ENCODE data around the gene XRCC5. TPM values are rescaled to one million over a fixed set of nuclear protein-coding genes. Genes with fewer than 3 reads are reported as not detected.

The XRCC5 gene
- total RNA-seq, 1 experiment from 2014 or later: 534 TPM

DNA sequence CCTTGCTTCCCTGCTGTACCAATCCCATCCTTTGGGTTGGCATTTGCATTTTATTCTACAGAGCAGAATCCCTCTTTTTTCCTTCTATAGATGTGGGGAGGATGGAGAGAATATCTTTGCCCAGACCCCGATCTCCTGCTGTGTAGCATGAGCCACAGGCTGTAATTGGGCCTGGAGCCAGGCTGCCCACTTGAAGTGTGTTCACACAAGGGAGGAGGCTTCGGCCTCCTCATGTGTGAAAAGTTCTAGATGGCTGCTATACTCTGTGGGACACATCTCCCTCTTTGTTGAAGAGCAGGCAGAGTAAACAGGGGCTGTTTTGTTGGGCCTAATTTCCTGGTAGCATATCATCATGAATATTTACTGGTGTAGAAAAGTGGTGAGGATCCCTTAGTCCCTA is 126.3 kb downstream of the XRCC5 start:
- POLR2A ChIA-PET (ENCODE audit: low non-redundant PET): no interaction called here
- no TSS peak for BruUV-seq (replicated peaks)

DNA sequence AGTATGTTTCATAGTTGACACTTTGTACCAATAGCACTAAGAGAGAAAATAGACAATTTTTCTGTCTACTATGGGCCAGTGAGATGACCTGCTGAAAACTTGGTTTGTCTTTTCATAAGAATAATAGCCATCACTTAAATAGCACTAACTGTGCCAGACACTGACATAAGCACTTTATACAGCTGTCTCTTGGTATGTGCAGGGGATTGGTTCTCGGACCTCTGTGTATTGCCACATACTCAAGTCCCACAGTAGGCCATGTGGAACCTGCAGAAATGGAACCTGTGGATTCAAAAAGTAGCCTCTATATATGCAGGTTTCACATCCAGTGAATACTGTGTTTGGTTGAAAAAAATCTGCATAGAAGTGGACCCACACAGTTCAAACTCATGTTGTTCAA is 126.7 kb downstream of the XRCC5 start:
- ChIA-PET CTCF (no interaction called here), POLR2A (ENCODE audit: low non-redundant PET) (no interaction called here)
- no peak overlapping the region for H3K4me3 ChIP-seq (ENCODE audit: low read depth, low read length, poor library complexity, severe bottlenecking)
- no peaks in the 10 kb centered on the region for H3K4me1 ChIP-seq (ENCODE audit: insufficient read depth, low read length, poor library complexity, severe bottlenecking)
- no peak for DNase-seq (ENCODE audit: low spot score)
- BruUV-seq (replicated peaks): no TSS peak
- TF ChIP-seq, protein P1, sequence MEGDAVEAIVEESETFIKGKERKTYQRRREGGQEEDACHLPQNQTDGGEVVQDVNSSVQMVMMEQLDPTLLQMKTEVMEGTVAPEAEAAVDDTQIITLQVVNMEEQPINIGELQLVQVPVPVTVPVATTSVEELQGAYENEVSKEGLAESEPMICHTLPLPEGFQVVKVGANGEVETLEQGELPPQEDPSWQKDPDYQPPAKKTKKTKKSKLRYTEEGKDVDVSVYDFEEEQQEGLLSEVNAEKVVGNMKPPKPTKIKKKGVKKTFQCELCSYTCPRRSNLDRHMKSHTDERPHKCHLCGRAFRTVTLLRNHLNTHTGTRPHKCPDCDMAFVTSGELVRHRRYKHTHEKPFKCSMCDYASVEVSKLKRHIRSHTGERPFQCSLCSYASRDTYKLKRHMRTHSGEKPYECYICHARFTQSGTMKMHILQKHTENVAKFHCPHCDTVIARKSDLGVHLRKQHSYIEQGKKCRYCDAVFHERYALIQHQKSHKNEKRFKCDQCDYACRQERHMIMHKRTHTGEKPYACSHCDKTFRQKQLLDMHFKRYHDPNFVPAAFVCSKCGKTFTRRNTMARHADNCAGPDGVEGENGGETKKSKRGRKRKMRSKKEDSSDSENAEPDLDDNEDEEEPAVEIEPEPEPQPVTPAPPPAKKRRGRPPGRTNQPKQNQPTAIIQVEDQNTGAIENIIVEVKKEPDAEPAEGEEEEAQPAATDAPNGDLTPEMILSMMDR (conservative IDR thresholded peaks at IDR 0.05; ENCODE audit: low read depth, low read length): no peak
- no peak for TF ChIP-seq EZH2 (IDR thresholded peaks at IDR 0.05; ENCODE audit: borderline replicate concordance, low read depth, low read length, poor library complexity, severe bottlenecking)
- no peak overlapping the region for H3K27ac ChIP-seq (ENCODE audit: low read depth, low read length, poor library complexity, severe bottlenecking)
- H3K9me3 ChIP-seq (ENCODE audit: low read depth, low read length, poor library complexity, severe bottlenecking): peaks cover 9% of the 10 kb centered on the region
- no peaks in the 10 kb centered on the region for H3K27me3 ChIP-seq (replicated peaks; ENCODE audit: insufficient read depth, low read depth, low read length, poor library complexity)
- intact Hi-C loops (cut with micrococcal nuclease; ENCODE audit: unreplicated experiment): no loop called here
- H3K36me3 ChIP-seq (ENCODE audit: insufficient read depth, low read length, poor library complexity, severe bottlenecking): no peaks in the 10 kb centered on the region

More for the DNA sequence above, 126.3 kb downstream of the XRCC5 start:
- no peak for DNase-seq (ENCODE audit: low spot score)
- CTCF ChIA-PET: no interaction called here
- Histone ChIP-seq H3K27ac (ENCODE audit: low read depth, low read length, poor library complexity, severe bottlenecking) (no peak overlapping the region), H3K4me3 (ENCODE audit: low read depth, low read length, poor library complexity, severe bottlenecking) (no peak overlapping the region), H3K4me1 (ENCODE audit: insufficient read depth, low read length, poor library complexity, severe bottlenecking) (no peaks in the 10 kb centered on the region), H3K27me3 (replicated peaks; ENCODE audit: insufficient read depth, low read depth, low read length, poor library complexity) (no peaks in the 10 kb centered on the region), H3K36me3 (ENCODE audit: insufficient read depth, low read length, poor library complexity, severe bottlenecking) (no peaks in the 10 kb centered on the region), H3K9me3 (ENCODE audit: low read depth, low read length, poor library complexity, severe bottlenecking) (peaks cover 9% of the 10 kb centered on the region)
- intact Hi-C loops (cut with micrococcal nuclease; ENCODE audit: unreplicated experiment): no loop called here
- TF ChIP-seq, protein P1 (conservative IDR thresholded peaks at IDR 0.05; ENCODE audit: low read depth, low read length): no peak
- no peak for TF ChIP-seq EZH2 (IDR thresholded peaks at IDR 0.05; ENCODE audit: borderline replicate concordance, low read depth, low read length, poor library complexity, severe bottlenecking)

DNA sequence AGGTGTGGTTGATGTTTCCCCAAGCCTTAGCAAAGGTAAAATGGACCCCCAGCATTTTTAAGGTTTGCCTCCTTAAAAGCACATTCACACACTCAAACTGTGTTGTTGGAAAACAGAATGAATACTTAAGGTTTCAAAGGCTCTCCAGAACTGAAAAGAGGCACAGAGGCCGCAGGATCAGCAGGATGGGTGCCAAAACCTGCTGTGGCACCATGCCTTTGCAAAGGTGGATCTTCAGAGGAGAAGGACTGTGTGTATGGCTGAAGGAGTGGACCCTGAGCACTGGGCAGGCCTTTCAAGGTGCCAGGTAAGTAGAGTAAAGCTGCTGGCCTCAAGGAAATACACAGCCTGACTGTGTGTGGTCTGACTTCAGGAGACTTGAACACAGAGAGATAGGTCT is 127.3 kb downstream of the XRCC5 start:
- CTCF ChIA-PET: no interaction called here
- POLR2A ChIA-PET (ENCODE audit: low non-redundant PET): no interaction called here

More for the DNA sequence above, 127.3 kb downstream of the XRCC5 start:
- TF ChIP-seq EZH2 (IDR thresholded peaks at IDR 0.05; ENCODE audit: borderline replicate concordance, low read depth, low read length, poor library complexity, severe bottlenecking): no peak
- TF ChIP-seq, protein P1 (conservative IDR thresholded peaks at IDR 0.05; ENCODE audit: low read depth, low read length): no peak
- H3K9me3 ChIP-seq (ENCODE audit: low read depth, low read length, poor library complexity, severe bottlenecking): peaks cover 9% of the 10 kb centered on the region
- no peak for DNase-seq (ENCODE audit: low spot score)
- H3K4me1 ChIP-seq (ENCODE audit: insufficient read depth, low read length, poor library complexity, severe bottlenecking): peaks cover under 1% of the 10 kb centered on the region
- H3K27me3 ChIP-seq (replicated peaks; ENCODE audit: insufficient read depth, low read depth, low read length, poor library complexity): no peaks in the 10 kb centered on the region
- intact Hi-C loops (cut with micrococcal nuclease; ENCODE audit: unreplicated experiment): no loop called here
- H3K36me3 ChIP-seq (ENCODE audit: insufficient read depth, low read length, poor library complexity, severe bottlenecking): no peaks in the 10 kb centered on the region
- no TSS peak for BruUV-seq (replicated peaks)
- no peak overlapping the region for H3K4me3 ChIP-seq (ENCODE audit: low read depth, low read length, poor library complexity, severe bottlenecking)
- no peak overlapping the region for H3K27ac ChIP-seq (ENCODE audit: low read depth, low read length, poor library complexity, severe bottlenecking)
